Prostate gland (tissue), 2 donors: ENCODE results near the gene PKHD1. TPM values are rescaled to one million over a fixed set of nuclear protein-coding genes. Genes with fewer than 3 reads are reported as not detected.

Source experiments
- DNase-seq: peaks from one replicate; pipeline ENCODE4 v3.0.0-alpha.2; 2019; ENCODE audit warnings: low spot score
- H3K27ac ChIP-seq, 2 donors: fragments of 200-600 bp; sonication (generic); 2 replicates each; pipeline ENCODE4 v1.5.1; 2017 to 2019
- H3K27me3 ChIP-seq: fragments of 200-600 bp; sonication (generic); replicated peaks from 2 replicates; pipeline ENCODE4 v1.5.1; 2019; ENCODE audit not compliant: insufficient read depth
- H3K36me3 ChIP-seq, 2 donors: fragments of 200-600 bp; sonication (generic); 1 replicate in 1 of 2; 2 replicates in 1 of 2; pipeline versions ENCODE4 v1.5.1 to v1.8.1; 2017 to 2019
- H3K4me1 ChIP-seq: fragments of 200-600 bp; sonication (generic); replicated peaks from 2 replicates; pipeline ENCODE4 v1.5.1; 2019
- H3K4me3 ChIP-seq, 2 donors: fragments of 200-600 bp; sonication (generic); 2 replicates each; pipeline ENCODE4 v1.5.1; 2017 to 2019
- H3K9me3 ChIP-seq: fragments of 200-600 bp; sonication (generic); 2 replicates; pipeline ENCODE4 v1.5.1; 2017
- CTCF ChIP-seq, 4 experiments: fragments of 200-600 bp in 2 of 4; fragments of 450-650 bp in 2 of 4; sonication (generic) in 2 of 4; IDR thresholded peaks; 1 replicate in 3 of 4; 2 replicates in 1 of 4; pipeline ENCODE4 v1.5.1; 2016 to 2019; ENCODE audit warnings: antibody characterized with exemption in 4 of 4, mild to moderate bottlenecking in 2 of 4, moderate library complexity in 2 of 4
- POLR2A ChIP-seq: fragments of 450-650 bp; IDR thresholded peaks from one replicate; pipeline ENCODE4 v1.6.1; 2016; ENCODE audit warnings: antibody characterized with exemption, mild to moderate bottlenecking
- POLR2AphosphoS5 ChIP-seq: sonication (generic); formaldehyde crosslinking; IDR thresholded peaks from one replicate; pipeline ENCODE4 v1.6.1; 2017; ENCODE audit warnings: antibody characterized with exemption
- WGBS: methylation state at CpG from one replicate; pipeline ENCODE4 v1.1.5; 2018; 5-methylcytosine and 5-hydroxymethylcytosine counted together
- intact Hi-C: fragments of 100-400 bp; cut with DNase I; formaldehyde crosslinking; loops from one replicate; pipeline ENCODE4 v1.14.2; 2022
- total RNA-seq, 2 donors: library from RNA; depleted of rRNA; stranded (reverse); fragments of >200 nt; gene quantifications; one replicate each; pipeline ENCODE4 v1.1.0, GENCODE V29; 2016

Gene PKHD1
- total RNA-seq, 2 donors from 2014 or later: 0.46 to 1.1 TPM

GRCh38 chr6:52086741-52087140 lies 672 bp downstream of the PKHD1 start:
- no peaks in the 10 kb centered on the region for H3K27me3 ChIP-seq
- no peak overlapping the region for H3K4me3 ChIP-seq
- TF ChIP-seq POLR2A: no peak
- H3K9me3 ChIP-seq: no peaks in the 10 kb centered on the region
- intact Hi-C loops: no loop called here
- DNase-seq: no peak
- no peaks in the 10 kb centered on the region for H3K36me3 ChIP-seq
- no peaks in the 10 kb centered on the region for H3K4me1 ChIP-seq
- WGBS: 70% methylated on average over 5 of the region's 5 CpGs
- H3K27ac ChIP-seq: no peak overlapping the region

- TF ChIP-seq POLR2AphosphoS5: no peak
- TF ChIP-seq POLR2A: no peak
- TF ChIP-seq CTCF (IDR thresholded peaks at IDR 0.05): no peak
- DNase-seq: no peak
- Histone ChIP-seq H3K4me1 (no peaks in the 10 kb centered on the region), H3K9me3 (no peaks in the 10 kb centered on the region), H3K36me3 (no peaks in the 10 kb centered on the region), H3K27me3 (no peaks in the 10 kb centered on the region), H3K27ac (no peak overlapping the region), H3K4me3 (no peak overlapping the region)
- intact Hi-C loops: no loop called here
- WGBS: 73% methylated on average over 4 of the region's 4 CpGs
Measured at GRCh38 chr6:52081237-52081636, 6.2 kb downstream of the PKHD1 start.

- 61% methylated on average over 8 of the region's 8 CpGs for WGBS
- intact Hi-C loops: no loop called here
- Histone ChIP-seq H3K4me1 (no peaks in the 10 kb centered on the region), H3K9me3 (no peaks in the 10 kb centered on the region), H3K4me3 (no peak overlapping the region), H3K36me3 (no peaks in the 10 kb centered on the region), H3K27ac (no peak overlapping the region), H3K27me3 (no peaks in the 10 kb centered on the region)
- DNase-seq: no peak
- TF ChIP-seq CTCF (IDR thresholded peaks at IDR 0.05) (no peak), POLR2AphosphoS5 (no peak), POLR2A (no peak)
Measured at GRCh38 chr6:52077961-52078625, 9.3 kb downstream of the PKHD1 start.

- WGBS: 59% methylated on average over 3 of the region's 3 CpGs
- DNase-seq: no peak
- H3K4me3 ChIP-seq: no peak overlapping the region
- no peaks in the 10 kb centered on the region for H3K36me3 ChIP-seq
- H3K27me3 ChIP-seq: no peaks in the 10 kb centered on the region
- TF ChIP-seq POLR2A (no peak), POLR2AphosphoS5 (no peak), CTCF (IDR thresholded peaks at IDR 0.05) (no peak)
- no peaks in the 10 kb centered on the region for H3K4me1 ChIP-seq
- no peak overlapping the region for H3K27ac ChIP-seq
- intact Hi-C loops: no loop called here
- no peaks in the 10 kb centered on the region for H3K9me3 ChIP-seq
Measured at GRCh38 chr6:52077180-52077884, 10.1 kb downstream of the PKHD1 start.

- intact Hi-C loops: no loop called here
- Histone ChIP-seq H3K4me1 (no peaks in the 10 kb centered on the region), H3K4me3 (no peak overlapping the region), H3K36me3 (no peaks in the 10 kb centered on the region), H3K27me3 (no peaks in the 10 kb centered on the region), H3K27ac (no peak overlapping the region), H3K9me3 (no peaks in the 10 kb centered on the region)
- DNase-seq: no peak
- 50% methylated on average over 4 of the region's 4 CpGs for WGBS
- TF ChIP-seq CTCF (IDR thresholded peaks at IDR 0.05): no peak
- no peak for TF ChIP-seq POLR2AphosphoS5
- TF ChIP-seq POLR2A: no peak
Measured at GRCh38 chr6:52076791-52077179, 10.6 kb downstream of the PKHD1 start.
